HepG2 (cell line): ENCODE results near the gene NAA15. TPM values are rescaled to one million over a fixed set of nuclear protein-coding genes. Genes with fewer than 3 reads are reported as not detected.
A peak's percentile ranks its signal among the peaks of the same experiment; 100 is the strongest.

Experiments
- DMAP1 ChIP-seq: IDR thresholded peaks from 2 replicates; pipeline ENCODE4 v1.6.1; 2016
- EEA1 ChIP-seq: sonication (generic); formaldehyde crosslinking; IDR thresholded peaks from 2 replicates; pipeline ENCODE4 v1.5.1; 2020; ENCODE audit warnings: mild to moderate bottlenecking, missing genetic modification reagents, borderline replicate concordance
- FOXC1 ChIP-seq: sonication (generic); formaldehyde crosslinking; IDR thresholded peaks from 2 replicates; pipeline ENCODE4 v1.8.0; 2022; ENCODE audit warnings: mild to moderate bottlenecking, missing genetic modification reagents, borderline replicate concordance
- HES4 ChIP-seq: sonication (generic); formaldehyde crosslinking; IDR thresholded peaks from 2 replicates; pipeline ENCODE4 v1.9.0; 2021; ENCODE audit warnings: mild to moderate bottlenecking, missing genetic modification reagents, borderline replicate concordance
- SAP130 ChIP-seq: IDR thresholded peaks from 2 replicates; pipeline ENCODE4 v1.6.1; 2016; ENCODE audit warnings: low read depth
- SIN3A ChIP-seq: IDR thresholded peaks from 2 replicates; pipeline ENCODE4 v1.6.1; 2011; ENCODE audit warnings: low read depth, mild to moderate bottlenecking, control low read depth, low read length, borderline replicate concordance
- SRSF1 ChIP-seq: fragments of 200-400 bp; formaldehyde crosslinking; optimal IDR thresholded peaks from 2 replicates; pipeline ENCODE3; 2017; ENCODE audit warnings: mild to moderate bottlenecking, low read depth, low read length, moderate library complexity
- SRY ChIP-seq: sonication (generic); formaldehyde crosslinking; IDR thresholded peaks from 2 replicates; pipeline ENCODE4 v1.8.0; 2022; ENCODE audit warnings: mild to moderate bottlenecking, missing genetic modification reagents
- XRCC5 ChIP-seq: fragments of 200-400 bp; formaldehyde crosslinking; optimal IDR thresholded peaks from 2 replicates; pipeline ENCODE3; 2017; ENCODE audit warnings: mild to moderate bottlenecking, low read length
- ZBTB7B ChIP-seq: sonication (generic); formaldehyde crosslinking; IDR thresholded peaks from 2 replicates; pipeline ENCODE4 v1.4.0; 2020; ENCODE audit warnings: missing genetic modification reagents
- ZEB1 ChIP-seq: IDR thresholded peaks from 2 replicates; pipeline ENCODE4 v1.6.1; 2012; ENCODE audit warnings: mild to moderate bottlenecking, low read depth, inconsistent platforms; ENCODE audit not compliant: insufficient replicate concordance
- ZNF253 ChIP-seq: sonication (generic); formaldehyde crosslinking; IDR thresholded peaks from 2 replicates; pipeline ENCODE4 v1.8.0; 2022; ENCODE audit warnings: mild to moderate bottlenecking, missing genetic modification reagents, borderline replicate concordance
- ZNF256 ChIP-seq: sonication (generic); formaldehyde crosslinking; conservative IDR thresholded peaks from 2 replicates; pipeline ENCODE4 v1.4.0; 2020; ENCODE audit warnings: missing genetic modification reagents
- ZNF3 ChIP-seq: IDR thresholded peaks from 2 replicates; pipeline ENCODE4 v1.7.0; 2017; ENCODE audit warnings: inconsistent platforms
- ZNF558 ChIP-seq: sonication (generic); formaldehyde crosslinking; IDR thresholded peaks from 2 replicates; pipeline ENCODE4 v1.9.0; 2022; ENCODE audit warnings: mild to moderate bottlenecking, missing genetic modification reagents, borderline replicate concordance
- polyA plus RNA-seq, 8 experiments: library from polyadenylated mRNA; depleted of rRNA in 3 of 8; stranded (reverse) in 7 of 8; unstranded in 1 of 8; fragments of >200 nt; fragmentation: Illumina TruSeq in 4 of 8; extraction: Trizol in 4 of 8; gene quantifications; 2 replicates each; pipeline versions ENCODE4 v1.2.1 to v1.2.3, GENCODE V29; 2011 to 2016; ENCODE audit warnings: low read depth in 4 of 8, missing spikeins in 1 of 8, mixed read lengths in 1 of 8; ENCODE audit not compliant: insufficient read depth in 1 of 8
- total RNA-seq, 5 experiments: library from RNA; depleted of rRNA; stranded (reverse); fragments of >200 nt; fragmentation: Illumina TruSeq; extraction: Trizol; gene quantifications; 2 replicates each; pipeline ENCODE4 v1.2.3, GENCODE V29; 2016; ENCODE audit warnings: low read depth in 1 of 5
- TF ChIP-seq, protein P1 (sequence below): sonication (generic); formaldehyde crosslinking; IDR thresholded peaks from 2 replicates; pipeline ENCODE4 v1.5.1; 2020; ENCODE audit warnings: missing genetic modification reagents, mild to moderate bottlenecking, borderline replicate concordance
- TF ChIP-seq, protein P2 (sequence below): sonication (generic); formaldehyde crosslinking; IDR thresholded peaks from 2 replicates; pipeline ENCODE4 v1.5.0; 2020; ENCODE audit warnings: mild to moderate bottlenecking, missing genetic modification reagents, borderline replicate concordance
- TF ChIP-seq, protein P3 (sequence below): sonication (generic); formaldehyde crosslinking; IDR thresholded peaks from 2 replicates; pipeline ENCODE4 v1.5.0; 2020; ENCODE audit warnings: missing genetic modification reagents

The NAA15 gene
- total and polyA plus RNA-seq, 2 of the 13 experiments (the other 11 are each of a cell fraction or from before 2014, with no cell fraction given), result 6.2 to 50.2 TPM

DNA sequence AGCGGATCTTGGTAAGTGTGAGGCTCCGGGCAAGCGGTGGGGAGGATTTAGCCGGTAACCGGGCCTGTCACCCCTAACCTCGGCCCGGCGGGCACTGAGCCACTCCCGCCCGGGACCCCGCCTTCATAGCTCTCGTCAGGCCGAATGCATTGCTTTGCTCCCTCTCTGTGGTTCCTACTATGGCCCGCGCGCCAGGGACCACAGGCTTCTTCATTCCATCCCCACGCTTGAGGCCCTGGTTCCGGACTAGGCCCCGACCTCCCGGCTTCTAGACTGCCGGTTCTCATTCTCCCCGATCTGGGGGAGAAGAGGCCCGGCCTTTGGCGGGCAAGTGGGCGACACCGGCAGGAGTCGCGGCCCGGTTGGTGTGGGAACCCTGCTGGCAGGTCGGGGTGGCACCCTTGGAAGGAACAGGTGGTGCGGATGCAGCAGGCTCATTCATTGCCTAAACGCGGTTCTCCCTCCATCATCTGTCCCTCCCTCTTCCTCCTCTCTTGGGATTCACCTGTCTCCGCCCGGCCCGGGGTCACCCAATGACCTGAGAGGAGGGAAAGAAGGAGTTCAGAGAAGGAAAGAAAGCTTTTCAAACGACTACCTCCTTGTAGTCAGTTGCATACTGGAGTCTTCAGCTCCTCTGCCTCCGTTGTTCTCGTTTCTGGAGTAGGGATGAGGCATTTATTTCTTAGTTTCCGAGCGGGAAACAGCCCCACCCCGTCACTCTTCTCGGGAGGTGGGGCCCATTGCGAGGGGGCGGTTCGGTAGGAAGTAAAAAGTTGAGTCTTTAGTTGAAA, 711 bp downstream of the NAA15 start, which contains the start of gene NDUFC1 (continued):
- TF ChIP-seq, protein P1, sequence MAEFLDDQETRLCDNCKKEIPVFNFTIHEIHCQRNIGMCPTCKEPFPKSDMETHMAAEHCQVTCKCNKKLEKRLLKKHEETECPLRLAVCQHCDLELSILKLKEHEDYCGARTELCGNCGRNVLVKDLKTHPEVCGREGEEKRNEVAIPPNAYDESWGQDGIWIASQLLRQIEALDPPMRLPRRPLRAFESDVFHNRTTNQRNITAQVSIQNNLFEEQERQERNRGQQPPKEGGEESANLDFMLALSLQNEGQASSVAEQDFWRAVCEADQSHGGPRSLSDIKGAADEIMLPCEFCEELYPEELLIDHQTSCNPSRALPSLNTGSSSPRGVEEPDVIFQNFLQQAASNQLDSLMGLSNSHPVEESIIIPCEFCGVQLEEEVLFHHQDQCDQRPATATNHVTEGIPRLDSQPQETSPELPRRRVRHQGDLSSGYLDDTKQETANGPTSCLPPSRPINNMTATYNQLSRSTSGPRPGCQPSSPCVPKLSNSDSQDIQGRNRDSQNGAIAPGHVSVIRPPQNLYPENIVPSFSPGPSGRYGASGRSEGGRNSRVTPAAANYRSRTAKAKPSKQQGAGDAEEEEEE (CRISPR knock-in tag), result no peak
- TF ChIP-seq ZEB1 (peak; percentile 44), FOXC1 (CRISPR knock-in tag) (0 out of 2 replicates have a peak, but pooled peaks have one; percentile 54), SAP130 (CRISPR knock-in tag) (peak; percentile 75; the same call in 1 of the 2 replicates), HES4 (CRISPR knock-in tag) (no peak), SIN3A (peak; percentile 5; the same call in 1 of the 2 replicates), XRCC5 (peak; percentile 71), SRSF1 (peak; percentile 3), ZNF3 (CRISPR knock-in tag) (0 out of 2 replicates have a peak, but pooled peaks have one; percentile 21), ZNF558 (CRISPR knock-in tag) (peak; percentile 70; the same call in 1 of the 2 replicates), EEA1 (peak; percentile 27; the same call in 1 of the 2 replicates), ZNF253 (peak; percentile 59; the same call in 1 of the 2 replicates), SRY (CRISPR knock-in tag) (0 out of 2 replicates have a peak, but pooled peaks have one; percentile 52), DMAP1 (CRISPR knock-in tag) (0 out of 2 replicates have a peak, but pooled peaks have one; percentile 5), ZNF256 (CRISPR knock-in tag) (peak; percentile 3; the same call in 1 of the 2 replicates), ZBTB7B (CRISPR knock-in tag) (no peak)
- TF ChIP-seq, protein P2, sequence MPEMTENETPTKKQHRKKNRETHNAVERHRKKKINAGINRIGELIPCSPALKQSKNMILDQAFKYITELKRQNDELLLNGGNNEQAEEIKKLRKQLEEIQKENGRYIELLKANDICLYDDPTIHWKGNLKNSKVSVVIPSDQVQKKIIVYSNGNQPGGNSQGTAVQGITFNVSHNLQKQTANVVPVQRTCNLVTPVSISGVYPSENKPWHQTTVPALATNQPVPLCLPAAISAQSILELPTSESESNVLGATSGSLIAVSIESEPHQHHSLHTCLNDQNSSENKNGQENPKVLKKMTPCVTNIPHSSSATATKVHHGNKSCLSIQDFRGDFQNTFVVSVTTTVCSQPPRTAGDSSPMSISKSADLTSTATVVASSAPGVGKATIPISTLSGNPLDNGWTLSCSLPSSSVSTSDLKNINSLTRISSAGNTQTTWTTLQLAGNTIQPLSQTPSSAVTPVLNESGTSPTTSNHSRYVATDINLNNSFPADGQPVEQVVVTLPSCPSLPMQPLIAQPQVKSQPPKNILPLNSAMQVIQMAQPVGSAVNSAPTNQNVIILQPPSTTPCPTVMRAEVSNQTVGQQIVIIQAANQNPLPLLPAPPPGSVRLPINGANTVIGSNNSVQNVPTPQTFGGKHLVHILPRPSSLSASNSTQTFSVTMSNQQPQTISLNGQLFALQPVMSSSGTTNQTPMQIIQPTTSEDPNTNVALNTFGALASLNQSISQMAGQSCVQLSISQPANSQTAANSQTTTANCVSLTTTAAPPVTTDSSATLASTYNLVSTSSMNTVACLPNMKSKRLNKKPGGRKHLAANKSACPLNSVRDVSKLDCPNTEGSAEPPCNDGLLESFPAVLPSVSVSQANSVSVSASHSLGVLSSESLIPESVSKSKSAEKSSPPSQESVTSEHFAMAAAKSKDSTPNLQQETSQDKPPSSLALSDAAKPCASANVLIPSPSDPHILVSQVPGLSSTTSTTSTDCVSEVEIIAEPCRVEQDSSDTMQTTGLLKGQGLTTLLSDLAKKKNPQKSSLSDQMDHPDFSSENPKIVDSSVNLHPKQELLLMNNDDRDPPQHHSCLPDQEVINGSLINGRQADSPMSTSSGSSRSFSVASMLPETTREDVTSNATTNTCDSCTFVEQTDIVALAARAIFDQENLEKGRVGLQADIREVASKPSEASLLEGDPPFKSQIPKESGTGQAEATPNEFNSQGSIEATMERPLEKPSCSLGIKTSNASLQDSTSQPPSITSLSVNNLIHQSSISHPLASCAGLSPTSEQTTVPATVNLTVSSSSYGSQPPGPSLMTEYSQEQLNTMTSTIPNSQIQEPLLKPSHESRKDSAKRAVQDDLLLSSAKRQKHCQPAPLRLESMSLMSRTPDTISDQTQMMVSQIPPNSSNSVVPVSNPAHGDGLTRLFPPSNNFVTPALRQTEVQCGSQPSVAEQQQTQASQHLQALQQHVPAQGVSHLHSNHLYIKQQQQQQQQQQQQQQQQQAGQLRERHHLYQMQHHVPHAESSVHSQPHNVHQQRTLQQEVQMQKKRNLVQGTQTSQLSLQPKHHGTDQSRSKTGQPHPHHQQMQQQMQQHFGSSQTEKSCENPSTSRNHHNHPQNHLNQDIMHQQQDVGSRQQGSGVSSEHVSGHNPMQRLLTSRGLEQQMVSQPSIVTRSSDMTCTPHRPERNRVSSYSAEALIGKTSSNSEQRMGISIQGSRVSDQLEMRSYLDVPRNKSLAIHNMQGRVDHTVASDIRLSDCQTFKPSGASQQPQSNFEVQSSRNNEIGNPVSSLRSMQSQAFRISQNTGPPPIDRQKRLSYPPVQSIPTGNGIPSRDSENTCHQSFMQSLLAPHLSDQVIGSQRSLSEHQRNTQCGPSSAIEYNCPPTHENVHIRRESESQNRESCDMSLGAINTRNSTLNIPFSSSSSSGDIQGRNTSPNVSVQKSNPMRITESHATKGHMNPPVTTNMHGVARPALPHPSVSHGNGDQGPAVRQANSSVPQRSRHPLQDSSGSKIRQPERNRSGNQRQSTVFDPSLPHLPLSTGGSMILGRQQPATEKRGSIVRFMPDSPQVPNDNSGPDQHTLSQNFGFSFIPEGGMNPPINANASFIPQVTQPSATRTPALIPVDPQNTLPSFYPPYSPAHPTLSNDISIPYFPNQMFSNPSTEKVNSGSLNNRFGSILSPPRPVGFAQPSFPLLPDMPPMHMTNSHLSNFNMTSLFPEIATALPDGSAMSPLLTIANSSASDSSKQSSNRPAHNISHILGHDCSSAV (CRISPR knock-in tag), result peak; percentile 53; the same call in 1 of the 2 replicates
- TF ChIP-seq, protein P3, sequence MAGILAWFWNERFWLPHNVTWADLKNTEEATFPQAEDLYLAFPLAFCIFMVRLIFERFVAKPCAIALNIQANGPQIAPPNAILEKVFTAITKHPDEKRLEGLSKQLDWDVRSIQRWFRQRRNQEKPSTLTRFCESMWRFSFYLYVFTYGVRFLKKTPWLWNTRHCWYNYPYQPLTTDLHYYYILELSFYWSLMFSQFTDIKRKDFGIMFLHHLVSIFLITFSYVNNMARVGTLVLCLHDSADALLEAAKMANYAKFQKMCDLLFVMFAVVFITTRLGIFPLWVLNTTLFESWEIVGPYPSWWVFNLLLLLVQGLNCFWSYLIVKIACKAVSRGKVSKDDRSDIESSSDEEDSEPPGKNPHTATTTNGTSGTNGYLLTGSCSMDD (CRISPR knock-in tag), result 0 out of 2 replicates have a peak, but pooled peaks have one; percentile 6
